M059J (cell line): ENCODE data around the gene S100A8. TPM values are rescaled to one million over a fixed set of nuclear protein-coding genes. Genes with fewer than 3 reads are reported as not detected.
"Not testable (repeated sequence)": the region's sequence is repeated elsewhere in the genome, so short reads cannot be mapped to it uniquely, and the experiment has no call there.

Experiments
- DNase-seq: peaks from one replicate; pipeline ENCODE4 v3.0.0-alpha.2; 2012; ENCODE audit warnings: low read depth
- total RNA-seq: library from RNA; depleted of rRNA; stranded (reverse); fragments of >200 nt; shearing (Covaris generic); gene quantifications from 2 replicates; pipeline ENCODE4 v1.2.3, GENCODE V29; 2014; rRNA removed

The S100A8 gene
- total RNA-seq, 1 experiment from 2014 or later, result 0.15 TPM

GRCh38 chr1:153347856-153348255 is 43.0 kb downstream of the S100A8 start:
- no peak for DNase-seq

- DNase-seq, result not testable (repeated sequence)
These were observed 43.8 kb downstream of the S100A8 start for GRCh38 chr1:153347049-153347448.

GRCh38 chr1:153346077-153346723 is 44.7 kb downstream of the S100A8 start:
- DNase-seq, result no peak

- no peak for DNase-seq
These were observed 45.4 kb downstream of the S100A8 start for GRCh38 chr1:153345187-153346076.

- no peak for DNase-seq
These were observed 46.2 kb downstream of the S100A8 start for GRCh38 chr1:153344718-153345025.

- no peak for DNase-seq
These were observed 46.8 kb downstream of the S100A8 start for GRCh38 chr1:153343811-153344717.

GRCh38 chr1:153343040-153343681 is 47.7 kb downstream of the S100A8 start:
- no peak for DNase-seq

GRCh38 chr1:153342178-153342577 is 48.7 kb downstream of the S100A8 start:
- DNase-seq, result no peak

- no peak for DNase-seq
These were observed 49.4 kb downstream of the S100A8 start for GRCh38 chr1:153341431-153341934.

- DNase-seq, result no peak
These were observed 50.5 kb downstream of the S100A8 start for GRCh38 chr1:153340356-153340755.

Other genes with a start within 250 kb of the S100A8 start
- gene SPRR2G, start 240.2 kb downstream of the S100A8 start, total RNA-seq, result not detected in 2 replicates
- gene LELP1, start 187.6 kb downstream of the S100A8 start, total RNA-seq, result not detected in 2 replicates
- not detected in 2 replicates for gene PRR9, start 173.5 kb downstream of the S100A8 start, total RNA-seq
- not detected in 2 replicates for gene LORICRIN, start 131.4 kb downstream of the S100A8 start, total RNA-seq
- not detected in 2 replicates for gene PGLYRP3, start 78.1 kb downstream of the S100A8 start, total RNA-seq
- gene PGLYRP4, start 42.2 kb downstream of the S100A8 start, total RNA-seq, result not detected in 2 replicates
- gene S100A9, start 33.2 kb downstream of the S100A8 start, total RNA-seq, result 0.22 TPM in 1 of 2 replicates, not detected in the other
- gene S100A12, start 15.5 kb downstream of the S100A8 start, total RNA-seq, result not detected in 2 replicates
- not detected in 2 replicates for gene S100A7A, start 25.4 kb upstream of the S100A8 start, total RNA-seq
- gene S100A7, start 69.6 kb upstream of the S100A8 start, total RNA-seq, result not detected in 2 replicates
- gene S100A6, start 144.9 kb upstream of the S100A8 start, total RNA-seq, result 526 and 547 TPM in 2 replicates
- gene S100A5, start 149.9 kb upstream of the S100A8 start, total RNA-seq, result not detected in 2 replicates
- 2.9 and 12.3 TPM in 2 replicates for gene S100A4, start 154.7 kb upstream of the S100A8 start, total RNA-seq
- gene S100A3, start 158.2 kb upstream of the S100A8 start, total RNA-seq, result 5.2 and 5.8 TPM in 2 replicates
- 14.4 and 19.6 TPM in 2 replicates for gene S100A2, start 174.8 kb upstream of the S100A8 start, total RNA-seq
- gene S100A16, start 222.1 kb upstream of the S100A8 start, total RNA-seq, result 138 and 163 TPM in 2 replicates
- not detected in 2 replicates for gene S100A14, start 225.3 kb upstream of the S100A8 start, total RNA-seq
- gene S100A13, start 236.4 kb upstream of the S100A8 start, total RNA-seq, result 206 and 207 TPM in 2 replicates
- gene S100A1, start 237.4 kb upstream of the S100A8 start, total RNA-seq, result 0.42 TPM in 1 of 2 replicates, not detected in the other
- 36.0 and 37.1 TPM in 2 replicates for gene CHTOP, start 243.0 kb upstream of the S100A8 start, total RNA-seq